WERI-Rb-1 (cell line): ENCODE data around the gene RNF183.

Experiments
- DNase-seq: peaks from one replicate; pipeline ENCODE4 v3.0.0-alpha.2; 2020
- H3K27ac ChIP-seq: fragments of 250-450 bp; sonication (Bioruptor Pico); 2 replicates; pipeline ENCODE4 v1.5.1; 2020; ENCODE audit warnings: mild to moderate bottlenecking, moderate library complexity
- H3K27me3 ChIP-seq: fragments of 250-450 bp; sonication (Bioruptor Pico); 2 replicates; pipeline ENCODE4 v1.5.1; 2021; ENCODE audit warnings: mild to moderate bottlenecking, low read depth, moderate library complexity; ENCODE audit not compliant: insufficient read depth, severe bottlenecking
- H3K36me3 ChIP-seq: fragments of 250-450 bp; sonication (Bioruptor Pico); 2 replicates; pipeline ENCODE4 v1.5.1; 2020; ENCODE audit warnings: mild to moderate bottlenecking, moderate library complexity
- H3K4me3 ChIP-seq: 2 replicates; pipeline ENCODE4 v1.5.1; 2011; ENCODE audit warnings: low read depth, mild to moderate bottlenecking, control low read depth, low read length
- H3K9me3 ChIP-seq: fragments of 250-450 bp; sonication (Bioruptor Pico); 2 replicates; pipeline ENCODE4 v1.5.1; 2021; ENCODE audit warnings: mild to moderate bottlenecking, moderate library complexity; ENCODE audit not compliant: severe bottlenecking
- CTCF ChIP-seq: IDR thresholded peaks from 2 replicates; pipeline ENCODE4 v1.5.1; 2011; ENCODE audit warnings: low read depth, mild to moderate bottlenecking, control low read depth, inconsistent platforms, low read length

The RNF183 gene

GRCh38 chr9:113307396-113307975 is 4.3 kb upstream of the RNF183 start:
- Histone ChIP-seq H3K36me3 (no peaks in the 10 kb centered on the region), H3K9me3 (no peaks in the 10 kb centered on the region), H3K27me3 (no peaks in the 10 kb centered on the region), H3K27ac (no peak overlapping the region), H3K4me3 (no peak overlapping the region)
- no peak for TF ChIP-seq CTCF
- DNase-seq: no peak

- H3K4me3 ChIP-seq: no peak overlapping the region
- no peak for TF ChIP-seq CTCF
- no peak for DNase-seq
- no peak overlapping the region for H3K27ac ChIP-seq
- no peaks in the 10 kb centered on the region for H3K27me3 ChIP-seq
- no peaks in the 10 kb centered on the region for H3K36me3 ChIP-seq
- no peaks in the 10 kb centered on the region for H3K9me3 ChIP-seq
Observed at GRCh38 chr9:113306566-113306965, 3.4 kb upstream of the RNF183 start.

GRCh38 chr9:113301548-113301947 is 1.6 kb downstream of the RNF183 start:
- Histone ChIP-seq H3K4me3 (no peak overlapping the region), H3K27ac (no peak overlapping the region), H3K36me3 (no peaks in the 10 kb centered on the region; the same call in 1 of the 2 replicates), H3K27me3 (no peaks in the 10 kb centered on the region), H3K9me3 (no peaks in the 10 kb centered on the region)
- DNase-seq: no peak
- no peak for TF ChIP-seq CTCF

- H3K27me3 ChIP-seq: no peaks in the 10 kb centered on the region
- H3K27ac ChIP-seq: peak overlapping the region; percentile 95
- H3K9me3 ChIP-seq: no peaks in the 10 kb centered on the region
- TF ChIP-seq CTCF: no peak
- no peaks in the 10 kb centered on the region; the same call in 1 of the 2 replicates for H3K36me3 ChIP-seq
- peak; percentile 76 for DNase-seq
- peak overlapping the region; percentile 42 for H3K4me3 ChIP-seq
Observed at GRCh38 chr9:113299800-113300292, 3.3 kb downstream of the RNF183 start.

- Histone ChIP-seq H3K4me3 (peak overlapping the region; percentile 42), H3K27me3 (no peaks in the 10 kb centered on the region), H3K9me3 (no peaks in the 10 kb centered on the region), H3K36me3 (peaks cover under 1% of the 10 kb centered on the region), H3K27ac (peak overlapping the region; percentile 95)
- peak; percentile 92 for DNase-seq
- no peak for TF ChIP-seq CTCF
Observed at GRCh38 chr9:113298924-113299770, 4.0 kb downstream of the RNF183 start.
